Iris pigment epithelial cell (primary cell): ENCODE results near the gene TMEM141.
"Not testable (repeated sequence)": the region's sequence is repeated elsewhere in the genome, so short reads cannot be mapped to it uniquely, and the experiment has no call there.

Experiments used
- DNase-seq: peaks from one replicate; pipeline ENCODE4 v3.0.0-alpha.2; 2011; ENCODE audit warnings: low read depth

The TMEM141 gene

GRCh38 chr9:136833381-136834048, 42.4 kb downstream of the TMEM141 start:
- DNase-seq: not testable (repeated sequence)

GRCh38 chr9:136835162-136835931, 44.2 kb downstream of the TMEM141 start:
- no peak for DNase-seq

DNA sequence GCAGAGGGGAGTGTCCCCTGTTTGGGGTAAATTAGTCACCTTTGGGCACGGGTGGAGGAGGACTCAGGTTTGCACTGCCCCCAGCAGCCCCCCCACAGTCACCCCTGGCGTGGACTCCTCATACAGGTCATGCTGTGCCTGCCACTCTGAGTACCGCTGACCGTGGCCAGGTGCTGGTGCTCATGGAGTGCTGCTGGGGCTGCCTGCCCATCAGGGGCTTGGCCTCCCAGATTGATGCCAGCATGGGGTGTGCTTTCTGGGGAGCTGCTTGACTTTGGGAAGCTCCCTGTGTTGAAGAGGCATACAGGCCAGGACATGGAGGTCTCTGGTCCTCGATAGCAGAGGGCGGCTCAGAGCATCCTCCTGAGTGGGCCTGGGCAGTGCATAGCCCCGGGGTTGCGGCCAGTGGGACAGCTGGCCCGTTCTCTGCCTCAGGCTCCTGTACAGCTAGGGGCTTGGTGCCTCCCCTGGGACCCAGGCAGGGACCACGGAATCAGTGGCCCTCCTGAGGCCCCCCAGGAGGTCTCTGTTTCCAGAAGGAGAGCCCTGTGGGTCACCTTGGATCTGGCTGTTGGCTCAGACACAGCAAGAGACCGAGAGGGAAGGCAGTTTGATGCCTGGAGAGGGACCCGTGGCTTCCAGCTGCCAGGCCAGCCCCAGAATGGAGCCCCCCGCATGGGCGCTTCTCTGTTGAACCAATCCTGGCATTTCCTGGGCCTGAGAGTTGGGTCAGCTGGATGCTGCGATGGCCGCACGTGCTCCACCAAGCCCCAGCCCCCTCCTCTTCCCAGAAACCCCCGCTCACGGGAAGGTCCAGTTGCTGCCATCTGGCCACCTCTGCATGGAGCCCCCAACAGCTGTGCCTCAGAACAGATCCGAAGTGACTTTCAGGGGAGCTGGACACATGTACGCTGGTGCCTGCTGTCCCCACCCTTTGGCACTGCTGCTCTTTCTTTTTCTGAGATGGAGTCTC, 45.1 kb downstream of the TMEM141 start:
- DNase-seq: no peak

- no peak for DNase-seq
These were observed 46.2 kb downstream of the TMEM141 start for GRCh38 chr9:136837146-136837855.

GRCh38 chr9:136837856-136838277, 46.7 kb downstream of the TMEM141 start:
- not testable (repeated sequence) for DNase-seq

DNA sequence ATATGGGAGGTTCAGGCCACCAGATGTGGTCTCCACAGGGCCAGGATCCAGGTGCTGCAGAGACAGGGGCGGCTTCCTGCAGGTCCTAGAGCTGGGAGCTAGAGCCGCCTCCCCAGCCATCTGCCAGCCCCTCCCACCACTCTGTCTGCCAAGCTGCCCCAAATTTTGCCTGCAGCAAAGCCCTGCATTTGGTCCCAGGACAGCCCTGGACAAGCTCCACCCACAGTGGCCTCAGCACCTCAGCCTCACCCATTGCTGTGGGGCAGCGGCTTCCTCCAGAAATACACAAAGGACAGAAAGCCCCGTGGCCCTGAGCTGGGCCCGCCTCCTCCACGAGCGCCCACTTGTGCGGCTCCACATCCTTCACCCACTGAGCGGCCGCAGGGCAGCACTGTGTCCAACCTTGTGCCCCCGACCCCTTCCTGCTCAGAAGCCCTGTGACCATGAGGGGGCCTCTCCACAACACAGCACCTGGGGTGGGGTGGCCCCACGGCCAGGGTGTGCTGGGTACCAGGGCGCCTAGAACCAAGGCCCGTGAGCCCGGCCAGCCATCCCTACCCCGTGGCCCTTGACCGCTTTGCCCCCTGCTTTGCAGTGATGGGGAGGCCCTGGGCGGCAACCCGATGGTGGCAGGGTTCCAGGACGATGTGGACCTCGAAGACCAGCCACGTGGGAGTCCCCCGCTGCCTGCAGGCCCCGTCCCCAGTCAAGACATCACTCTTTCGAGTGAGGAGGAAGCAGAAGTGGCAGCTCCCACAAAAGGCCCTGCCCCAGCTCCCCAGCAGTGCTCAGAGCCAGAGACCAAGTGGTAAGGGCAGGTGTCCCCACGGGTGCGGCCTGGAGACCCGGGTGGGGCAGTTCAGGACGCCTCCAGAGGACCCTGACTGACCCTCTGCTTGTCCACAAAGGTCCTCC, 47.4 kb downstream of the TMEM141 start:
- DNase-seq: no peak

DNA sequence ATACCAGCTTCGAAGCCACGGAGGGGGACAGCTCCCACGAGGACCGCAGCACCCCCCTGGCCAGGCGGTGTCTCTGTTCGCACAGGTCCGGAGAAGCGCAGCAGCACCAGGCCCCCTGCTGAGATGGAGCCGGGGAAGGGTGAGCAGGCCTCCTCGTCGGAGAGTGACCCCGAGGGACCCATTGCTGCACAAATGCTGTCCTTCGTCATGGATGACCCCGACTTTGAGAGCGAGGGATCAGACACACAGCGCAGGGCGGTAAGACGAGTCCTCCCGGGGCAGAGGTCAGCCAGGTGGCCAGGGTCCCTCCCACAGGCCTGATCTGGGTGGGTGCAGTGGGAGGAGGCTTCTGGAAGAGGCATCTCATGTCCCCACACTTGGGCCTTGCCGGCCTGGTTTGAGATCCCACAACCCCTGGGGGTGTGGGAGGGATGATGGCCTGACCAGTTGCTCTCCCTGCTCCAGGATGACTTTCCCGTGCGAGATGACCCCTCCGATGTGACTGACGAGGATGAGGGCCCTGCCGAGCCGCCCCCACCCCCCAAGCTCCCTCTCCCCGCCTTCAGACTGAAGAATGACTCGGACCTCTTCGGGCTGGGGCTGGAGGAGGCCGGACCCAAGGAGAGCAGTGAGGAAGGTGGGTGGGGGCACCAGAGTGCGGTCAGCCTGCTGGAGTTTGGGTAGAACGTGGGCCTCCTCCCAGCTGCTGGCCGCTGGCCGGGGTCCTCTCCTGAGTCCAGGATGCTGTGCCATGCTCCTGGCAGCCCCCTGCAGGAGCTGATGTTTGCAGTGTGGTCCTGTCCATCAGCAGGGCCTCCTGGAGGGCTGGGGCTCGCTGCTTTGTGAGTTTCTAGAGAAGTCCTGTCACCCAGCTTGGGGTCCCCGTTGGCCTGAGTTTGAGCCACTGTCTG, 48.3 kb downstream of the TMEM141 start:
- DNase-seq: no peak

DNA sequence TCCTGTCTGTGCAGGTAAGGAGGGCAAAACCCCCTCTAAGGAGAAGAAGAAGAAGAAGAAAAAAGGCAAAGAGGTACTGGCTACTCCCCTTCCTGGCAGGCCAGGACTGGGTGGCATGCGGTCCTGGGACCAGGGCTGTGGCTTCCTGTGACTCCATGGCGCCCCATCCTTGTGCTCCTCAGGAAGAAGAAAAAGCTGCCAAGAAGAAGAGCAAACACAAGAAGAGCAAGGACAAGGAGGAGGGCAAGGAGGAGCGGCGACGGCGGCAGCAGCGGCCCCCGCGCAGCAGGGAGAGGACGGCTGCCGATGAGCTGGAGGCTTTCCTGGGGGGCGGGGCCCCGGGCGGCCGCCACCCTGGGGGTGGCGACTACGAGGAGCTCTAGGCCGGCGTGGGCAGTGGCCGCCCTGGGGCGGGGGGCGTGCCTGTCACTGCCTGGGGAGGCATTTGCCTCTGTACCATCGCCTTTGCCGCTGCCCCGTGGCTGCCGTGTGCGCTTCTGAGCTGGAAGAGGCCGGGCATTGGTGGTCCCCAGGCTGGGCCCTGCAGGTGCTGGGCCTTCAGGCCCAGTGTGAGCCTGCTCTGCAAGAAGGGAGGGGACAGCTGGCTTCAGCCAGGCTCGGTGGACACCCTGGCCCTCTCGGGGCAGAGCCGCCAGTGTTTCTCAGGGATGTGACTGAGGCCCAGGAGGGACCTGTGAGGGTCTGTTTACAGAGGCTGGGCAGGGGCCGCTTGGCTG, 49.2 kb downstream of the TMEM141 start:
- no peak for DNase-seq

GRCh38 chr9:136840877-136841645, 49.9 kb downstream of the TMEM141 start:
- DNase-seq: peak; percentile 27

DNA sequence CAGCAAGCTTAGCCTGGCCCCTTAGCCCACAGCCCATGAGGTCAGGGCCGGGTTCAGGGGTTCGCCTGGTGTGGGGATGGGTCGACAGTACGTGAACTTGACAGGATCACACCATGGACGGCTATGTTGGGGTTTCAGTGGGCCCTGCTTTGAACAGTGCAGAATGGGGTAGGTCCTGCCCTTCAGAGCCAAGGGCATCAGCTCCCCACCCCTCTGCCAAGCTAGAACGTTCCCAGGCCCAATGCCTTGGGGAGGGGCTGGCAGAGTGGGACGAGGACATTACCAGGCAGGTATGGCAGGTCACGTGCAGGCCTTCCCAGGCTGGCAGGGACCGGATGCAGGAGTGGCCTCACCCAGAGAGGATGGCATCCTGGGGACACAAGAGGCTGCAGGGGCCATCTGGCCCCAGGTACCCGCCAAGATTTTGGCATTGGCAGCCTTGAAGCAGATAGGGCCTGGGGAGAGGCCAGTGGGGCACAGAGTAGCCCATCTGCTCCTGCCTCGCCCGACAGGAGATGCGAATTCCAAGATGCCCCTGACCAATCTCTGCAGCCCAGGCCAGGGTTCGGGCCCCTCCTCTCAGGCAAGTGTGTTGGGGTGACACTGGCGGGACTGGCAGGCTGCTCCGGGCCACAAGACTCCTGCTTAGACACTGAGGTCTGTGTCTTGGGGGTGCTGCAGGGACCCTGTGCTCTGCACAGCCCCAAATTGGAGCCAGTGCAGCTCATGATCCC, 50.7 kb downstream of the TMEM141 start:
- not testable (repeated sequence) for DNase-seq

DNA sequence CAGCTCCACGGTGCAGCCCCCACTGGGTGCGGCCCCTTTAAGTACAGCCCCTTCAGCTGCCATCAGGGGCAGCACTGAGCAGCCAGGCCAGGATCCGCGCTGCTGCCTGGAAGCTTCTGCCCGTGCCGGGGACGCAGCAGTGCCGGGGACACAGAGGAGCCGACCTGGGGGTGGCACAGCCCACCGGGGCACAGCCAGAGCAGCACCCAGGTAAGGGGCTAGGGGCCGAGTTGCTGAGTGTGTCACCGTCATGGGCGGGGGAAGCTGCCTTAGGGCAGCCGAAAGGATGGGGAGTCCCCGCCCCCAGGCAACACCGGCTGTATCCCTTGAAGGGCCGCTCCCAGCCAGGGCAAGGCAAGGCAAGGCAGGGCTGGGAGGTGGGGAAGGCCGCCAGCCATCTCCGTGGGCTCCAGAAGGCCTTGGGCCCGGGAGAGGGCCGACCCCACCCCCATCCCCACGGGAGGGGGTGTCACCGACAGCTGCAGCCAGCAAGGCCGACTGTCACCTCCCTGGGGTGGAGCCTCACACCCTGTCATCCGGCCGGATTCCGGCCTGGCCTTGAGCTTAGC, 51.3 kb downstream of the TMEM141 start, which contains the start of gene AJM1:
TSS of gene AJM1 (plus strand) at position 99 of the 569 bp plus-strand sequence. CDS start 1,937 bp downstream, outside the sequence.
- peak; percentile 62 for DNase-seq
